Neural crest cell (in vitro differentiated cells): ENCODE results near the gene EFCAB8. TPM values are rescaled to one million over a fixed set of nuclear protein-coding genes. Genes with fewer than 3 reads are reported as not detected.

Source experiments
- DNase-seq: peaks from one replicate; pipeline ENCODE4 v3.0.0; 2021; ENCODE audit warnings: low read depth, mixed read lengths, low spot score
- H3K27ac Mint-ChIP-seq: one replicate; pipeline ENCODE4 v1.8.0; 2021; ENCODE audit warnings: mild to moderate bottlenecking, mixed read lengths; ENCODE audit not compliant: unreplicated experiment
- H3K27me3 Mint-ChIP-seq: 2 replicates; pipeline ENCODE4 v1.8.0; 2021; ENCODE audit warnings: low read depth, mild to moderate bottlenecking, mixed read lengths
- H3K36me3 Mint-ChIP-seq: 2 replicates; pipeline ENCODE4 v1.8.0; 2021; ENCODE audit warnings: low read depth, mild to moderate bottlenecking, mixed read lengths
- H3K4me1 Mint-ChIP-seq: 2 replicates; pipeline ENCODE4 v1.8.0; 2021; ENCODE audit warnings: mixed read lengths
- H3K4me3 Mint-ChIP-seq: one replicate; pipeline ENCODE4 v1.8.0; 2021; ENCODE audit warnings: mild to moderate bottlenecking, mixed read lengths
- H3K9me3 Mint-ChIP-seq: 2 replicates; pipeline ENCODE4 v1.8.0; 2021; ENCODE audit warnings: mixed read lengths
- total RNA-seq: library from RNA; stranded (reverse); gene quantifications from 2 replicates; pipeline ENCODE4 v1.2.1, GENCODE V29; 2021
- TF ChIP-seq, protein P1 (sequence below): fragments of 200-600 bp; sonication (generic); conservative IDR thresholded peaks from 2 replicates; pipeline ENCODE4 v1.5.0; 2021; ENCODE audit warnings: antibody characterized with exemption, mild to moderate bottlenecking

EFCAB8 gene
- total RNA-seq, 1 donor from 2014 or later: 0.26 TPM

DNA sequence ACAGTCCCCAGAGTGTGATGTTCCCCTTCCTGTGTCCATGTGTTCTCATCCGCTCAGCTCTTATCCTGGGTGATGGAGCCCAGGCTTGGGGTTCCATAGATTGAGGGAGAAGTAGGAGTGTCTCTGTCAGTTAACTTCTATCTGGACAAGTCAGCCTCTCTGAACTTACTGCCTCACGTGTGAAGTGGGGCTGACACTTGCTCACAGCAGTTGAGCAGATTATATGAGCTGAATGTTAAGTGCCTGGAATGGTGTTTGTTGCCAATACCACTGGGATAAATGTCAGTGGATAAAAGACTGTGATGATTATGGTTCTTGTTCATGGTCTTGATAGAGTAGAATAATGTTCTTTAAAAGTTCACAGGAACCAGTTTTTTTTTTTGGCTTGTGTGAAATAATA lies 17.1 kb upstream of the EFCAB8 start:
- Mint-ChIP-seq H3K4me1 (no peaks in the 10 kb centered on the region), H3K4me3 (no peak overlapping the region), H3K9me3 (no peaks in the 10 kb centered on the region), H3K27ac (no peak overlapping the region), H3K36me3 (peaks cover 23% of the 10 kb centered on the region), H3K27me3 (no peaks in the 10 kb centered on the region)
- TF ChIP-seq, protein P1, sequence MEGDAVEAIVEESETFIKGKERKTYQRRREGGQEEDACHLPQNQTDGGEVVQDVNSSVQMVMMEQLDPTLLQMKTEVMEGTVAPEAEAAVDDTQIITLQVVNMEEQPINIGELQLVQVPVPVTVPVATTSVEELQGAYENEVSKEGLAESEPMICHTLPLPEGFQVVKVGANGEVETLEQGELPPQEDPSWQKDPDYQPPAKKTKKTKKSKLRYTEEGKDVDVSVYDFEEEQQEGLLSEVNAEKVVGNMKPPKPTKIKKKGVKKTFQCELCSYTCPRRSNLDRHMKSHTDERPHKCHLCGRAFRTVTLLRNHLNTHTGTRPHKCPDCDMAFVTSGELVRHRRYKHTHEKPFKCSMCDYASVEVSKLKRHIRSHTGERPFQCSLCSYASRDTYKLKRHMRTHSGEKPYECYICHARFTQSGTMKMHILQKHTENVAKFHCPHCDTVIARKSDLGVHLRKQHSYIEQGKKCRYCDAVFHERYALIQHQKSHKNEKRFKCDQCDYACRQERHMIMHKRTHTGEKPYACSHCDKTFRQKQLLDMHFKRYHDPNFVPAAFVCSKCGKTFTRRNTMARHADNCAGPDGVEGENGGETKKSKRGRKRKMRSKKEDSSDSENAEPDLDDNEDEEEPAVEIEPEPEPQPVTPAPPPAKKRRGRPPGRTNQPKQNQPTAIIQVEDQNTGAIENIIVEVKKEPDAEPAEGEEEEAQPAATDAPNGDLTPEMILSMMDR: no peak
- DNase-seq: no peak

DNA sequence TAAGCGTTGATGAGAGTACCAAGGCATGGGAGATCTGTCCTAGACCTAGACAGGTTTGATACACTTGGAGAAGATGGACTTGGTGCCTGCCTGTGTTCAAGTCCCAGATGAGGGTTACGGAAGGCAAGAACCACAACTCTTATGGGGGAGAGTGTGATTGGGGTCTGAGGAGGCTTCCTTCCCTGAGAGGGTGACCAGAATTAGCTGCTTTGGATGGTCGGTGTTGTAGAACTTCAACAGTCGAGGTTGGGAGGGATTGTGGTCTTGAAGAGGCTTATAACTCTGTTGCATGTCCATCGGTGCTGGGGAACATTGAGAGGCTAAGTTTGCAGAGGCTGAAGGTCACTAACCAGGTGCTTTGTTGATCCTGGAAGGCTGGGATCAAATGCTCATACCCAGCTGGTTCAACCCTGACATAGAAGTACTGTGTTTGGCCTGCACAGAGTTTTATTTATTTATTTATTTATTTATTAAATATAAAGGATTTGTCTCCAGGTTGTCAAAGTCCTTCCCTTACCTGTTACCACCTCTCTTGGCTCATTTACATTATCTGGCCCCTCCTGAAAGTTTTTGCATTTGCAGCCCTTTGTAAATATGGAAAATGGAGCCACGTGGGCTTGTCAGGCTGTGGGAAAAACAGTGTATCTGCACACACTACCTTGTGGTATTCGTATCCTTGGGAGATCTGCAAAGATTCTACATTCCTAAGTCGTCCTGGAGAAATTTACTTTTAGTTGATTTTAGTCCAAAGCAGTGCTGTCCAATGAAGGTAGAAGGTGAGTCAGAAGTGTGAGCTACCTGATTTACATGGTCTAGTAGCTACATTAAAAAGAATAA lies 15.8 kb upstream of the EFCAB8 start:
- no peak overlapping the region for H3K27ac Mint-ChIP-seq
- TF ChIP-seq, protein P1: no peak
- H3K4me1 Mint-ChIP-seq: no peaks in the 10 kb centered on the region
- H3K36me3 Mint-ChIP-seq: peaks cover 32% of the 10 kb centered on the region
- no peaks in the 10 kb centered on the region for H3K27me3 Mint-ChIP-seq
- H3K4me3 Mint-ChIP-seq: no peak overlapping the region
- no peaks in the 10 kb centered on the region for H3K9me3 Mint-ChIP-seq
- DNase-seq: no peak

DNA sequence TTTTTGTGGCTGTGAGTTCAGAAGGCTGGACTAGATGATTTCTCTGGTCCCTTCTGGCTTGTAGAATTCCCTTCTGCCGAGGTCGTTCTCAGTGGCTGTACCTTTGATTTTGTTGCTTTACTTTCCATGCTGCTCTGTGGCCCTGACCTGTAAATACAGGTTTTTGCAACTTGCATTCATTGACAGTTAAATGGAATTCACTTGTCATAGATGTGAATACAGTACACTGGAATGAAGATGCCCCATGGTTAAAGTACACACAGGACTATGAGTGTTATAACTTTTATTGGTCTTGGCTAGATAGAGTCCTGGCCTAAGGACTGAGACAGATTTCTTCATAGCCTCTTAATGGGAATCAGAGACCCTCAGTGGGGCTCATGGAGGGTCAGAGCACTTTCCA lies 12.9 kb upstream of the EFCAB8 start:
- no peak overlapping the region for H3K4me3 Mint-ChIP-seq
- no peaks in the 10 kb centered on the region for H3K27me3 Mint-ChIP-seq
- TF ChIP-seq, protein P1: no peak
- no peaks in the 10 kb centered on the region for H3K4me1 Mint-ChIP-seq
- no peak for DNase-seq
- peaks cover 25% of the 10 kb centered on the region for H3K36me3 Mint-ChIP-seq
- H3K27ac Mint-ChIP-seq: no peak overlapping the region
- no peaks in the 10 kb centered on the region for H3K9me3 Mint-ChIP-seq

DNA sequence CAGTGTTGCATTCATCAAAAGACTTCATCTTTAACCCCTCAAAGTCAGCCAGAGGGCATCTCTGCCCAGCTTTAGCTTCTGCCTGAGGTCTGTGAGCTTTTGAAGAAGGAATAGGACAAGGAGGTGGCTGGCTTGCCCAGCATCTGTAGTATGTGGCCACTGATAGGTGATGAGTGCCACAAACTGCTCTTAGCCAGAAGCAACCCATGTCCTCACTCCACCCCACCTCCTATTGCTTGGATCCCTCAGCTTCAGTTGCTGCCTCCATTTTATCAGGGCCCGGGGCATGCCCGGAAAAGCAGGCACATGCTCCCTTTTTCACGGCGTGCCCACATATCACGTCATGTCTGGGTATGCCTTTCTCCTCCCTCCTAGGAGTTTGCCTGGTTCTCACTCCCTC lies 11.9 kb upstream of the EFCAB8 start:
- no peaks in the 10 kb centered on the region for H3K4me1 Mint-ChIP-seq
- no peak for DNase-seq
- TF ChIP-seq, protein P1: no peak
- H3K36me3 Mint-ChIP-seq: peaks cover 22% of the 10 kb centered on the region
- no peaks in the 10 kb centered on the region for H3K27me3 Mint-ChIP-seq
- no peak overlapping the region for H3K27ac Mint-ChIP-seq
- no peak overlapping the region for H3K4me3 Mint-ChIP-seq
- no peaks in the 10 kb centered on the region for H3K9me3 Mint-ChIP-seq

DNA sequence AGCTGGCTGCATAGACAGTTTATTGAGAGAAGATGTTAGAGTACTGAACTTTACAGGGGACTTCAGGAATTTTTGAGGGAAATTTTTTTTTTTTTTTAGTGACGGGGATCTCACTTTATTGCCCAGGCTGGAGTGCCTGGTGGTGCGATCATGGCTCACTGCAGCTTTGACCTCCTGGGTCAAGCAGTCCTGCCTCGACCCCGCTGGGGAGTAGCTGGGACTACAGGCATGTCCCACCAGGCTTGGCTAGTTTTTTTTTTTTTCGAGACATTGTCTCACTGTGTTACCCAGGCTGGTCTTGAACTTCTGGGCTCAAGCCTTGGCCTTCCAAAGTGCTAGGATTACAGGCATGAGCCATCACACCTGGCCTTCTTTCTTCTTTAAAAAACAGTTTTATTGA lies 10.8 kb upstream of the EFCAB8 start:
- no peak for DNase-seq
- TF ChIP-seq, protein P1: no peak
- no peaks in the 10 kb centered on the region for H3K4me1 Mint-ChIP-seq
- no peaks in the 10 kb centered on the region for H3K9me3 Mint-ChIP-seq
- H3K27me3 Mint-ChIP-seq: no peaks in the 10 kb centered on the region
- no peak overlapping the region for H3K4me3 Mint-ChIP-seq
- H3K36me3 Mint-ChIP-seq: peaks cover 20% of the 10 kb centered on the region
- H3K27ac Mint-ChIP-seq: no peak overlapping the region
